ENCODE results near the gene CCL23.

CCL23 gene

GRCh38 chr17:35969558-35970380, 48.0 kb downstream of the CCL23 start:
- peak; percentile 30 to 33 for DNase-seq (ENCODE audit: low read depth in 2 of 2)

GRCh38 chr17:35968520-35969054, 49.2 kb downstream of the CCL23 start:
- no peak for DNase-seq (ENCODE audit: low read depth in 2 of 2)

GRCh38 chr17:35965272-35965671, 52.5 kb downstream of the CCL23 start:
- DNase-seq (ENCODE audit: low read depth in 2 of 2): no peak

- no peak for DNase-seq (ENCODE audit: low read depth in 2 of 2)
Measured at GRCh38 chr17:35963663-35964062, 54.1 kb downstream of the CCL23 start.

Measured in fibroblast of skin of left biceps (primary cell).